VCaP (cell line): ENCODE data around the gene NUDT19.

Source experiments
- H3K27ac ChIP-seq: fragments of 450-650 bp; 2 replicates; pipeline ENCODE4 v1.5.1; 2017
- CTCF ChIP-seq: fragments of 450-650 bp; conservative IDR thresholded peaks from 2 replicates; pipeline ENCODE4 v1.5.1; 2017; ENCODE audit warnings: mild to moderate bottlenecking, moderate library complexity

Gene NUDT19

GRCh38 chr19:32669310-32669709 lies 22.3 kb upstream of the NUDT19 start:
- TF ChIP-seq CTCF: no peak
- peak overlapping the region; percentile 72 for H3K27ac ChIP-seq

GRCh38 chr19:32671883-32672593 lies 19.6 kb upstream of the NUDT19 start:
- TF ChIP-seq CTCF: no peak

GRCh38 chr19:32672841-32673240 lies 18.8 kb upstream of the NUDT19 start:
- no peak for TF ChIP-seq CTCF
- H3K27ac ChIP-seq: peak overlapping the region; percentile 92; the same call in 1 of the 2 replicates

More at GRCh38 chr19:32671883-32672593, 19.6 kb upstream of the NUDT19 start:
- peak overlapping the region; percentile 72; the same call in 1 of the 2 replicates for H3K27ac ChIP-seq

GRCh38 chr19:32673573-32673972 lies 18.0 kb upstream of the NUDT19 start:
- no peak for TF ChIP-seq CTCF
- H3K27ac ChIP-seq: peak overlapping the region; percentile 92

- H3K27ac ChIP-seq: peak overlapping the region; percentile 92
- 0 out of 2 replicates have a peak, but pooled peaks have one; percentile 12 for TF ChIP-seq CTCF
Measured at GRCh38 chr19:32674153-32674930, 17.3 kb upstream of the NUDT19 start.

GRCh38 chr19:32674931-32675719 lies 16.5 kb upstream of the NUDT19 start, which contains the start of gene ANKRD27:
TSS of gene ANKRD27 (minus strand) at chr19:32675180. CDS start at chr19:32659015, 16,165 bp downstream.
- peak within 1 kb of the TSS; percentile 92 for H3K27ac ChIP-seq
- no peak for TF ChIP-seq CTCF
